Endometrial microvascular endothelial cells (primary cell): ENCODE data around the gene DEDD. TPM values are rescaled to one million over a fixed set of nuclear protein-coding genes. Genes with fewer than 3 reads are reported as not detected.

Experiments used
- in situ Hi-C: cut with HindIII; loops from 2 replicates; pipeline ENCODE4 v1.10.0; 2017; ENCODE audit warnings: low sequenced_read_pairs, low pct_unique_long_range_greater_than_20kb; ENCODE audit errors: inconsistent ontology term
- total RNA-seq: library from RNA; depleted of rRNA; stranded (reverse); fragments of >200 nt; gene quantifications from one replicate; pipeline ENCODE4 v1.2.3, GENCODE V29; 2015; ENCODE audit errors: inconsistent ontology term

Gene DEDD
- total RNA-seq, 1 donor from 2014 or later, result 28.3 TPM

DNA sequence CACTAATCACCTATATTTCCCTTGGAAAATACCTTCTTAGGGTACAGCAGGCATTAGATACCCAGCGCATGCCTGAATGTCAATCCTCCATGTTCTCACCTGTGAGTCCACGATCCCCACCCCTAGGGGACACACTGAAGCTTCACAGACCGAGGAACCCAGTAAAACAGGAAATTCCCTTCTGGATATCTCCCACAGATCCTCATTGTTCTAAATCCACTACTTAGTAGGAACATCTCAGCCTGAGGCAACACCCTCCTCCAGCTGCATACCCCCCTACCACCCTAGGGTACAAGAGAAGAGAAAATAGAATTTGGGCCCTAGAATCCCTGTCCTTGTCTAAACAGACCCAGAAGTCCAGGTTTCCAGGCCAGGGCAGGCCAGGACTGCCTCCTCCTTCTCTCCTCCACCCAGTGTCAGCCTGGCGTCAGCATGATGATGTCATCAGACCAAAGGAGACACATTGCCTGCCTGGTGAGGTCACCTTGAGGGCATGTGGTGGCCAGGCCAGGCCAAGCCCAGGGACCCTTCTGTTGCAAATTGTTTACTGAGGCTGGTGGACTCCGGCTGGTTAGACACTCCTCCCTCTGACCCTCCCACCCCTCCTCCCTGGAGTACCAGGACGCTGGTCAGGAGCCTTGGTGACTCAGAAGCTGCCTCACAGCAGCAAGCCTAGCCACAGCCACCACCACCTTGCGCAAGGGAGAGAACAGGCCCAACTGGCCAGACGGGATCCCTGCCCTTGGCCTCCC is 49.3 kb downstream of the DEDD start:
- in situ Hi-C loops, result no loop called here

- in situ Hi-C loops, result no loop called here
These were observed 50.0 kb downstream of the DEDD start for GRCh38 chr1:161082483-161082882.

DNA sequence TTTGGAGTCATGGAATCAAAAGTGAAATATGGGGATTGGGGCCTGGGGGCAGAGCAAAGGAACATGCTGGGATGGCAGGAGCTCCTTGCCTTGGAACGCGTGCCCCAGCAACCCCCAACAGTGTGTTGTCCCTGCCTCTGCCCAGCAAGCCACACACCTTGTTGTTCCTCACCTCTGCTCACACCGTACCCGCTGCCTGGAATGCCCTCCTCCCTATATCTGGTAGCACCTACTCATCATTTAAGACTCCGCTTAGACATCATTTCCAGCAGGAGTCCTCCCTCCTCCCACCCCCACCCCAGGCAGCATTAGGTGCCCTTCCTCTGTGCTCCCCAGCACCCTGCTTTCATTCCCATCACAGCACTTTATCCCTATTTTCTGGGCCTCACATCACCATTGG is 50.9 kb downstream of the DEDD start:
- in situ Hi-C loops, result no loop called here

DNA sequence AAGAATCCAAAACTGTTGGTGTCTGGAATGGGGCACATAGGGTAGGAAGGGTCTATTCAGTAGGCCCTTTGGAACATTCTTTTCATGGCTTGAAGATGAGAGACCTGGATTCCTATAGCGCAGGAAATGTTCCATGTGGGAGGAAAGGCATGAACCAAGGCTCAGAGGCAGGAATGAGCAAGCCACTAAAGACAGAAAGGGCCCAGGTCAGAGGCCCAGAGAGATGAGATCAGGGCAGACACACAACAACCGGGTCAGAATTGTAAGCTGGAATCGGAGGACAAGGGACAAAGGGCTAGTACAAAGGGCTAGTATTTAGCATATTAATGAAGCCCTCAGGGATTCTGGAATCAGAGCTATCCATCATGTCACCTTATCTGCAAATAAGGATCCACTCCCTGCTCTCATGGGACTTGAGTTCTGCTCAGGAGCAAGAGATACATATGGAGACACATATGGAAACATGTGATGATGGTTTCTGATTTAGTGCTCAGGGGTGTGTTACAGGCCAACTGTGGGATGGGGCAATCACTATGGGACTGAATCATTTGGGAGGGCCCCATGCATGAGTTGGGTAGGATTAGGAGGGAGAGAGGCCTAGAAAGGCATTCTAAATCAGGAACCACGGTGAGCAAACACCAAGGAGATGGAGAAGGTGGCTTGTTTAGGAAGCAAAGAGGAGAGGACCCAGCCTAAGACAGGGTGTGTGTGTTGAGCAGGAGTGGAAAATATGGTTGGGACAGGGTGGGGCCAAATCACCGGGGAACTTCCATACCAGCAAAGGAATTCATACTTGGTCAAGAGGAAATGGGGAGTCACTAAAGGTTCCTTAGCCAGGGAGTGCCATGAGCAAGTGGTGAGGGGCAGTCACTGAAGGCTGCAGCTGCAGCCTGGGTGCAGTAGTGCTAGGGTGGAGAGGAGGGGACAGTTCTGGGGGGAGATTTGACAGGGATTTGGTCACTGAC is 51.7 kb downstream of the DEDD start:
- in situ Hi-C loops, result no loop called here

GRCh38 chr1:161079436-161080110 is 52.9 kb downstream of the DEDD start:
- in situ Hi-C loops, result no loop called here

- in situ Hi-C loops, result no loop called here
These were observed 55.0 kb downstream of the DEDD start for GRCh38 chr1:161077426-161077825.

- in situ Hi-C loops, result no loop called here
These were observed 56.1 kb downstream of the DEDD start for GRCh38 chr1:161076410-161076809.

DNA sequence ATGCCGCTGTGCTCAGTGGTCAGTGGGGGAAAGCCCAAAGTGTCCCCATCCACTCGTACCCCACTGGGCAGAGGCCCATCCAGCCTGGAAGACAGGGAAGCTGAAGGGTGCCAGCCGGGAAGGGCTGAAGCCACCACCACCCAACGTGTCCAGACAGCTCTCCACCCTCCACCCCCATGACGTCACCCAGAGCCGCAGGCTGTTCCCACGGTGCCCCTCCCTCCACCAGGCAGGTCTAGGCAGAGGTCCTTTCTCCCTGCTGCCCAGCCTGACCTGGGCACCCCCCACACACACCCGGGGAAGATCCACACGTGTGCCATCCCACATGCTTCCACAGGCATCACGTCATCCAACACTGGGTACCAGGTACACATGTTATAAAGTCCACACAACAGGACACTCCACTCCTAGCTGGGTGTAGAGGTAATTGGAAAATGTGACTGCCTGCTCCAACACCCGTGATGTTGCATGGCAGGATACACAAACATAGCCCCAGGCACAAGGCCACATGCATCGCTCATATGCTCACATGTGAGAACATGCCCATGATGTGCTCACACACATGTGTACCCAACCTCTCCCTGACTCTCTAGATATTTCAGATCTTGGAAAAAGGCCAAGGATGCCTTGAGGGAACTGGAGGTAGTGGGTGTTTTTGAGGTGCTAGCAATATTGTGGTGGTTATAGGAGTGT is 57.6 kb downstream of the DEDD start:
- in situ Hi-C loops, result no loop called here

DNA sequence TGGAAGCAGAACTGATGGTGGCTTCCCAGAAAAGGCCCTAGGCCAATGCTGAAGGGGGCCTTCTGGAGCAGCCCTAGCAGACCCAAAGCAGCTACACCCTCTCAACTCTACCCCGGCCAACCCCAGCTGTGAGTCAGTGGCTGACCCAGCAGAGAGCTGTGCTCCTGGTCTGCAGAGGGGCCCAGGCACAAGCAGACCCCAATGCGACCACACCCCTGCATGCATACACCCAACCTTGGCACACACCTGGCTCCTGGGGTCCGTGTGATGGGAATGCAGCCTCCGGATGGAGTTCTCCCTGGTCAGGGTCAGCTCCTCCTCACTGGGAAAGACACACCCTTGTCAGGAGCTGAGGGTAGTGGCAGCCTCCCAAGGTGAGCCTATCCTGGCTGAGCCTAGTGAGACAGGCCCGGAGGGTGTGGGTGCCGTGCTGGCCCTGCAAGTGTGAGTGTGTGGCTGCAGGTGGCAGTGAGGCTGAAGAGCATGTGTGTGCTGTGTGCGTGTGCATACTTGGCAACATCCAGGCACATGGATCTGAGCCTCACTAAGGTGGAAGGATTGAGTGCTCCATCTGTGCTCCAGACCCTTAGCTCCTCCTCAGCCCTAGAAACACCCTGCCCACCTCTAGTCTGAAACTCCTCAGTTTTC is 58.9 kb downstream of the DEDD start:
- in situ Hi-C loops, result no loop called here

- in situ Hi-C loops, result no loop called here
These were observed 59.6 kb downstream of the DEDD start for GRCh38 chr1:161072751-161073449.

GRCh38 chr1:161071886-161072371 is 60.5 kb downstream of the DEDD start:
- in situ Hi-C loops, result no loop called here

Other genes starting within 250 kb of the DEDD start
- gene ITLN1, start 247.5 kb downstream of the DEDD start, total RNA-seq, result not detected
- gene ITLN2, start 177.9 kb downstream of the DEDD start, total RNA-seq, result not detected
- gene F11R, start 111.5 kb downstream of the DEDD start, total RNA-seq, result 84.0 TPM
- gene TSTD1, start 93.7 kb downstream of the DEDD start, total RNA-seq, result not detected
- 119 TPM for gene USF1, start 86.7 kb downstream of the DEDD start, total RNA-seq
- gene ARHGAP30, start 62.8 kb downstream of the DEDD start, total RNA-seq, result not detected
- not detected for gene NECTIN4, start 43.1 kb downstream of the DEDD start, total RNA-seq
- 0.46 TPM for gene KLHDC9, start 34.3 kb downstream of the DEDD start, total RNA-seq
- gene PFDN2, start 14.6 kb downstream of the DEDD start, total RNA-seq, result 49.2 TPM
- 31.9 TPM for gene NIT1, start 14.6 kb downstream of the DEDD start, total RNA-seq
- 74.1 TPM for gene UFC1, start 21.3 kb upstream of the DEDD start, total RNA-seq
- gene USP21, start 26.8 kb upstream of the DEDD start, total RNA-seq, result 11.8 TPM
- gene PPOX, start 33.8 kb upstream of the DEDD start, total RNA-seq, result 19.2 TPM
- gene B4GALT3, start 44.8 kb upstream of the DEDD start, total RNA-seq, result 46.3 TPM
- 17.7 TPM for gene ADAMTS4, start 66.4 kb upstream of the DEDD start, total RNA-seq
- gene NDUFS2, start 69.7 kb upstream of the DEDD start, total RNA-seq, result 161 TPM
- gene FCER1G, start 82.6 kb upstream of the DEDD start, total RNA-seq, result not detected
- gene APOA2, start 91.0 kb upstream of the DEDD start, total RNA-seq, result not detected
- gene TOMM40L, start 93.4 kb upstream of the DEDD start, total RNA-seq, result 24.8 TPM
- gene NR1I3, start 105.5 kb upstream of the DEDD start, total RNA-seq, result not detected
- not detected for gene PCP4L1, start 126.1 kb upstream of the DEDD start, total RNA-seq
- 0.93 TPM for gene MPZ, start 177.3 kb upstream of the DEDD start, total RNA-seq
- gene SDHC, start 181.7 kb upstream of the DEDD start, total RNA-seq, result 71.5 TPM
- not detected for gene CFAP126, start 235.2 kb upstream of the DEDD start, total RNA-seq